ENCODE measurements around the gene MYH7B.

GRCh38 chr20:34967421-34967820 lies 11.8 kb downstream of the MYH7B start:
- TF ChIP-seq CTCF (conservative IDR thresholded peaks at IDR 0.05 in 1 of 2, IDR thresholded peaks at IDR 0.05 in 1 of 2; ENCODE audit: extremely low read depth in 1 of 2, insufficient read depth in 1 of 2, low read depth in 1 of 2, low read length in 2 of 2) = no peak
- no peak for TF ChIP-seq EZH2 (IDR thresholded peaks at IDR 0.05; ENCODE audit: borderline replicate concordance, low read length)

Data from mammary epithelial cell (primary cell).